ENCODE measurements around the gene P2RX6.

GRCh38 chr22:20977516-20978170, 37.3 kb upstream of the P2RX6 start:
- TF ChIP-seq CTCF (IDR thresholded peaks at IDR 0.05) (no peak), POLR2AphosphoS5 (IDR thresholded peaks at IDR 0.05; ENCODE audit: low read depth, low read length) (no peak)

Data from Panc1 (cell line).